Stomach (tissue), 4 donors: ENCODE measurements around the gene PLK5.

Experiments
- CTCF ChIP-seq, 7 experiments: fragments of 450-650 bp in 4 of 7; fragments of 200-600 bp in 3 of 7; sonication (generic) in 3 of 7; IDR thresholded peaks; one replicate each; pipeline ENCODE4 v1.5.1; 2016 to 2019; ENCODE audit warnings: antibody characterized with exemption in 7 of 7, control low read depth in 2 of 7, mild to moderate bottlenecking in 1 of 7
- POLR2A ChIP-seq, 4 donors: fragments of 450-650 bp; IDR thresholded peaks; one replicate each; pipeline ENCODE4 v1.6.1; 2016; ENCODE audit warnings: antibody characterized with exemption in 4 of 4, control low read depth in 2 of 4, mild to moderate bottlenecking in 1 of 4, moderate library complexity in 1 of 4

DNA sequence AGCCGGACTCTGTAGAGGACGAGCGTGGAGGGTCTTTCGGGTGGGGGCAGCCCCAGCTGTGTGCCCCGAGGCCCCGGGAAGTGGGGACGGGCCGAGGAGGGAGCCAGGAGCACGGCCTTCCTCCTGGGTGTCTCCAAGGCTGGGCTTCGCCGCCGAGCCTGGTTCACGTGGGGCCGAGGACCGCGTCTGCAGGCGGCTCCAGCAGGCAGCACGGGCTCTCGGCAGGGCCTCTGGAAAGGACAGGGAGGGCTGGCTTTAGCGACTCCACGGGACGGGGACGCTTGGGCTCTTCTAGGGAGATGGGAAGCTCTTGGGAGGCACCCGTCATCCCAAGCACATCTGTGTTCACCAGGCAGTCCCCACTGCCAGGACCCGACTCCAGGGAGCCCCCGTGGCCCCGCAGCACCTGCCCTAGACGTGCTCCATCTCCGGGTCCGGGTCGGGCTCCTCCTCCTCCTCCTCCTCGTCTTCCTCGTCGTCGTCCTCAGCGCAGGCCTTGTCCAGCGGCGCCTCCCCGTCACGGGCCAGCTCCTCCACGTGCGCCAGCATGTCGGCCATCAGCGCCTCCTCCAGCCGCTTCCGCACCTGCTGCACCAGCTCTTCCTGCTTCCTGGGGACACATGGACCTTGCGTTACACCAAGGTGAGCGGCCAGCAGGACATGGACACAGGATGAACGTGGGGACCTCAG is 54.2 kb downstream of the PLK5 start:
- TF ChIP-seq CTCF (IDR thresholded peaks at IDR 0.05), result no peak
- TF ChIP-seq POLR2A (IDR thresholded peaks at IDR 0.05), result no peak
